CD4-positive, alpha-beta T cell treated with Interleukin-21 for 1 hour (primary cell): Measurements from ENCODE around the gene DNAJC5.
"Not testable (repeated sequence)": the region's sequence is repeated elsewhere in the genome, so short reads cannot be mapped to it uniquely, and the experiment has no call there.

Experiments
- DNase-seq: peaks from one replicate; pipeline ENCODE4 v3.0.0-alpha.2; 2020

DNAJC5 gene, protein sequence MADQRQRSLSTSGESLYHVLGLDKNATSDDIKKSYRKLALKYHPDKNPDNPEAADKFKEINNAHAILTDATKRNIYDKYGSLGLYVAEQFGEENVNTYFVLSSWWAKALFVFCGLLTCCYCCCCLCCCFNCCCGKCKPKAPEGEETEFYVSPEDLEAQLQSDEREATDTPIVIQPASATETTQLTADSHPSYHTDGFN

DNA sequence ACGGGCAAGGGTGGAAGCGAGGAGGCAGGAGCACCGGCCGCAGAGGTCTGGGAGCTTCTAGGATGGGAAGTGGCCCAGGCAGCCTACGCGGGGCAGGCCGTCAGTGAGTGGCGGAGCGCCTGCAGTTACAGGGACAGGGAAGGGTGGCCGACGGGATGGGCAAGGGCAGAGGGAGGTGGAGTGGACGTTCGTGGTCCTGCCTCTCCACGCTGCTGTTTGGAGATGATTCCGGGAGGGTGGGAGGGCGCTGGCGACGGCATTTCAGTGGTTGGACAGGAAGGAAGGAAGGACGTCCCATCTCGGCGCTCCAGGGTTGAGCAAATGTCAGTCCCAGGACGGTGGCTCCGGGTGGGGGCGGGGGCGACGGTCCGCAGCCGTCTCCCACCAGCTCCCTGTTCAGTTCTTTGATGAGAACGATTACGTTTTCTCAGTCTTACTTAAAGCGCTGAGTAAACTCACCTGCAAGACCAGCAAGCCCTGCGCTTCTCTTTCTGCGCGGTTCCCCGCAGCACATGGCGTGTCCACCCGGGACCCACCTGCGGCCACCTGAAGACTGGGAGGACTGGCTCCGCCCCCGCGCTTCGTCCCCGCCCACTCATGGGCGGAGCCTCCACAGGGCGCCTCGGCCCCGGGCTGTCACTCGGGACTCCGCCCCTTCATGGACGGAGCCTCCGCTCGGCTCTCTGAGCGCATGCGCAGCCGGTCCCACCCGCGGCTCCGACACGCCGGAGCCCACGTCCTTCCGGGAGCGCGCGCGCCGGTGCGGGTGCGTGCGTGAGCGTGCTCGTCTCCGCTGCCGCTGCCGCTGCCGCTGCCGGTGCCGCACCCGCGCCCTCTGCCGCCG is at the start of gene DNAJC5:
Gene DNAJC5 (plus strand): TSS at position 769 of the 844 bp plus-strand sequence. CDS start 33,220 bp downstream, outside the sequence.
- DNase-seq: peak; percentile 97

DNA sequence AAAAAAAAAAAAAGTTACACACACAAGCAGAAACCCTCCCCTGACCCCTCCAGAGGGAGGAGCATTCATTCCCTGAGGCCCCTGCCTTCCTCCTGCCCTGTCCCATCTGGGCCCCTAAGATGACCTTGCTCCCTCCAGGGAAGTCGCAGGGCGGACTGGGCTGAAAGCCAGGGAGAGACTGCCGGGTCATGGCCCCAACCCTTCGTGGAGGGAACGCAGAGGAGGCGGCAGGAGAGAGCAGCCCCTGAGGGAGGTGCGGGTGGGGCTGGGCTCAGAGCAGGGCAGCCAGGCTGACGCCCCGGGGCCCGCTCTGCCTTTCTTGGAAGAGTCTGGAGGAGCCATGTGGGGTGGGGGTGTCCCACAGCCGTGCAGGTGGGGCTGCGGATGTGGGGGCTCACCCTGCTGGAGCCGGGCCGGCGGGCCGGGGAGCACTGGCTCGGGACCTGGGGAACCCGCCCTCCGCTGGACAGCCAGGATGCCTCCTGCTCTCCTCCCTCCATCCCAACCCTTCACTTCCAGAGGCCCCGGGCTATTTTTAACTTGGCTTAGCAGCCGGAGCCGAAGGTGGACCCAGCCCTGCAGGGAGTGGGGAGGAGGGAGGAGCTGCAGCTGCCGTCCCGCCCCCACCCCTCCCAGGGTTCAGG is 48.7 kb upstream of the DNAJC5 start:
- DNase-seq: no peak

DNA sequence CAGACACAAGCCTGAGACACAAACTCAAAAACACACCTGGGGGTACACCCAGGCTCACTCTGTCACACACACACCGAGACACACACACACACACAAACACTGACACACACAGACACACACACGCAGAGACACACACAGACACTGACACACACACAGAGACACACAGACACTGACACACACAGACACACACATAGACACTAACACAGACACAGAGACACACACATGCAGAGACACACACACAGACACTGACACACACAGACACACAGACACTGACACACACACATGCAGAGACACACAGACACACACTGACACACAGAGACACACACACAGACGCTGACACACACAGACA is 48.1 kb upstream of the DNAJC5 start:
- no peak for DNase-seq

DNA sequence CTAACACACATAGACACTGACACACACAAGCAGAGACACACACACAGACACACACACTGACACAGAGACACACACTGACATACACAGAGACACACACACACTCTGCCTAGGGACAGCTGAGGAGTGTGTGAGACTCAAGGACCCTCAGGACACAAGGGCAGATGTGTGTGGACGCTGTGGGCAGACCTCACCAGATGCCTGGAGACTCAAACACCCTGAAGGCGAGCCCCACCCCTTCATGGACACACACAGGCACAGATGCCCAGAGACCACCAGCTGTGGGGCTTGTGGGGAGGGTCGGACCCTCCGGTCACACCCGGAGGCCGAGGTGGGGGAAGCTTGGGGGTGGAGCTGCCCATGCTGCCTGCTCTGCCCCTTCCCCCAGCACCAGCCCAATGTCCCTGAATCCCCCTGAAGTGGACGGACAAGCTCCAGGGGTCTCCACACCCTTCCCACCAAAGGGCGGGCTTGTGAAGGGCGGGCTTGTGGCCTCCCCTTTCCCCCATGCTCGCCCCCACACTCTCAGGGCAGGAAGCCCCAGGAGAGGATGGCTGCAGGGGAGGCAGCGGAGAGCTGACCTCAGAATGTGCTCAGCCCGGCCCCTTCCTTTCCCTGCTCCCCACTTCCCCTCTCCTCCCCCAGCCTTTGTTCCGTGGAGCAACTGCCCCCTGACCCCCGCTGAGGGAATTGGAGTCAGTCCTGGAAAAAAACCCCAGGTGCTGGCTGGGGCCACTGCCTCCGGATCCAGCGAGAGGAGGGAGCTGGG is 47.5 kb upstream of the DNAJC5 start:
- DNase-seq: no peak

DNA sequence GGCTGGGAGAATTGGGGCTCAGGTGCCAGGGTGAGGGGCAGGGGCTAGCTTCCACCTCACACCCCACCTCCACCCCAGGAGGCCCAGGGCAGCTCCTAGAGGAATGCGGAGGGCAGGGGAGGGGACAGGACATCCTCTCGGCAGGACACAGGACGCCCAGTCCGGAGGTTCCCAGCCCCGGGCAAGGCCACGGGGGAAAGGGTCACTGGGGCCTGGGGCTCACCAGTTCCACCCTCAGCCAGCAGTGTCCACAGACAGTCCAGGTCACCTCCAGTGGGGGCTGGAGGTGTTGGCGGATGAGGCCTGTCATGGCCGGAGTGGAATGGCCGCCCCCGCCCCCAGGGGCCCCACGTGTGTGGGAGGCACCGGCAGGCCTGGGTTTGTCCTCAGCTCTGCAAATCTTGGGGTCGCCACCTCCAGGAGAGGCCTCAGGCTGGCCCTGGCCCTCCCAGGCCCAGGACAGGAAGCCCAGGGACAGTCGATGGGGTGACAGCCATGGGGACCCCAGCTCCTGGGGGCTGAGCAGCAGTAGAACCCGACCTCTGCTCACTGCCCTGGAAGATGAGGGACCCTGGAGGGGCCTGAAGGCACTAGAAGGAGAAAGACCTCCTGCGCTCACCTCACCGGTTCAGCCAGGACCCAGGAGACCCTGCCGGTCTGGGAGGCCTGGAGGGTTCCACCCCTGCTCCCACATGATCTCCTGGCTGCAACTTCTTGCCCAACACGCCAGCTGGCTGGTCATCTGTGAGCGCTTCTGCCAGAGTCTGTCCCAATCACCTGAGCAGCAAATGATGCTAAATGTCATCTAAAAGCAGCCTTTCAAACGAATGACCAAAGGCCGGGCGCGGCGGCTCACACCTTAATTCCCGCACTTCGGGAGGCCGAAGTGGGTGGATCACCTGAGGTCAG is 46.7 kb upstream of the DNAJC5 start:
- DNase-seq: no peak

DNA sequence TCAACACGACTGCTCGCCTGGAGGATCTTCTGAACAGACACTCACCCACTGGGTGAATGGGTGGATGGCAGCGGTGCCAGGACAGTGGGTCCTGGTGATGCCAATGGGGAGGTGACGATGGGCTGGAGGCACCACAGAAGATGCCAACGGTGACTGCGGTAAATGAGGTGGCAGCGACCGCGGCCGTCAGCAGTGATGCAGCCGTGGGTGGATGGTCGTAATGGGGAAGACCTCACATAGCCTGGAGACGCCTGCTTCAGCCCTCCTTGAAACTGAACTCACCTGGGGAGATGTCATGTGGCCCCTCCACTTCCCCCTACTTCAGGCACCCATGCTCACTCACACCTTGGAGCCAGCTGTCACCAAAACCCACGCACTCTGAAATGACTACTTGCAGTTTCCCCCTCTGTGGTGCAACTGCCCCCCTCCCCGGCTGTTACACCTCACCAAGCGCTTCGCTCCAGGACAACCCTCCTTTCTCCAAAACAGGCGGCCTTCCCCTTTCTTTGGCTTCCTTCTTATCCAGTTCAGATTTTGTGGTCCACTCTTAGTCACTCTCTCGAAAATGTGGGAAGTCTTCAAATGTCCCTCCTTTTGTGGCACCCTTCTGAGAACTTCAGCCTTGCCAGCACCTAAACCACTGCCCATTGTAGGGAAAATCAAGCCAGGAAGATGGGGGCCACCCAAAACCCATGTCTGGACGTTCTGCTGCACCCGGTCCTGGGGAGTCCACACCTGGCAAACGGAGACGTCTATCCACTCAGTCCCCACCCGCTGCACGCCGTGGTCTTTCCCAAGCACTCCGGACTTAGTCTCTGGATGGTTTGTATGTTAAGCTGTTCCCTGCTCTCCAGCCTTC is 44.0 kb upstream of the DNAJC5 start:
- no peak for DNase-seq

DNA sequence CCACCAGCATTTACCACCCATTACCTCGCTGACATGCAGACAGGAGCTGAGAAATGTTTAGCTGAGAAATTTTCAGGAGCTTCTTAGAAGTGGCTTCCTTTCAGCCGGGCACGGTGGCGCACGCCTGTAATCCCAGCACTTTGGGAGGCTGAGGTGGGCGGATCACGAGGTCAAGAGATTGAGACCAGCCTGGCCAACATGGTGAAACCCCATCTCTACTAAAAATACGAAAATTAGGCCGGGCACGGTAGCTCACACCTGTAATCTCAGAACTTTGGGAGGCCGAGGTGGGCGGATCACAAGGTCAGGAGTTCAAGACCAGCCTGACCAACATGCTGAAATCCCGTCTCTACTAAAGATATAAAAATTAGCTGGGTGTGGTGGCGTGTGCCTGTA is 43.4 kb upstream of the DNAJC5 start:
- DNase-seq: not testable (repeated sequence)

DNA sequence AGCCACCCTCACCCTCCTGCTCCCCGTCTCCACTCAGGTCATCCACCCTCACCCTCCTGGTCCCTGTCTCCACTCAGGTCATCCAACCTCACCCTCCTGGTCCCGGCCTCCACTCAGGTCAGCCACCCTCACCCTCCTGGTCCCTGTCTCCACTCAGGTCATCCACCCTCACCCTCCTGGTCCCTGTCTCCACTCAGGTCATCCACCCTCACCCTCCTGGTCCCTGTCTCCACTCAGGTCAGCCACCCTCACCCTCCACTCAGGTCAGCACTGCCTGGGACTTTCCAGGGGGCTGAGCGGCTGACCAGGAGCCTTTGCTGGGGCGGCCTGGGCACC is 41.2 kb upstream of the DNAJC5 start:
- DNase-seq: not testable (repeated sequence)

DNA sequence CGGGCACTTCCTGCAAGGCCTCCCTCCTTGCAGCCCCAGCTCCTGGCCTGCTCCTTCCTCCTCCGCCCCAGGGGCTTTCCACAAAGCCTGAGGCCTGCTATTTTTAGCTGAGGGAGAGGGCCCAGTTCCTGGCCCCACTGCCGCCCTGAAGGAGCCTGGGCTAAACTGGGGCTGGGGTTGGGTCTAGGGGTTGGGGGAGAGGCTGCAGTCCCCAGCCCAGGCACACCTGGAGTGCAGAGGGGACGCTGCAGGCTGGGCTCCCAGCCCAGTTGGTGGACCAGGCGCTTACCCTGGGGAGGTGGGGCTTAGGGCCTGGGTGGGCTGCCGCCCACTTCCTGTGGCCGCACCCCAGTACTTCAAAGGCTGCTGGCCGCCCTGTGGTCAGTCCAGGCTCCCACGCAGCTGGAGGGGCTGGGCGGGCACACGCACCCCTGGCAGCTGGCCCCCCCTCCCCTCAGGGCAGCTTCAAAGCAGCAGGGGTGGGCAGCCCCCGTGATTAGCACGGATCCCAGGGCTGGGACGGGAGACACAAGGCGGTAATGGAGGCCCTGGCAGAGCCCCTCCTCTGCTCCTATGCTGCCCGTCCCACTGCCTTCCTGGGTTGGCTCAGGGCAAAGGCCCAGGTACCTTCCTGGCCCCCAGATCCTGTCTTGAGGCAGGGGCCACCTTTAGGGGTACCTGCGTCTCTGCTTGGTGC is 40.7 kb upstream of the DNAJC5 start:
- DNase-seq: peak; percentile 17

DNA sequence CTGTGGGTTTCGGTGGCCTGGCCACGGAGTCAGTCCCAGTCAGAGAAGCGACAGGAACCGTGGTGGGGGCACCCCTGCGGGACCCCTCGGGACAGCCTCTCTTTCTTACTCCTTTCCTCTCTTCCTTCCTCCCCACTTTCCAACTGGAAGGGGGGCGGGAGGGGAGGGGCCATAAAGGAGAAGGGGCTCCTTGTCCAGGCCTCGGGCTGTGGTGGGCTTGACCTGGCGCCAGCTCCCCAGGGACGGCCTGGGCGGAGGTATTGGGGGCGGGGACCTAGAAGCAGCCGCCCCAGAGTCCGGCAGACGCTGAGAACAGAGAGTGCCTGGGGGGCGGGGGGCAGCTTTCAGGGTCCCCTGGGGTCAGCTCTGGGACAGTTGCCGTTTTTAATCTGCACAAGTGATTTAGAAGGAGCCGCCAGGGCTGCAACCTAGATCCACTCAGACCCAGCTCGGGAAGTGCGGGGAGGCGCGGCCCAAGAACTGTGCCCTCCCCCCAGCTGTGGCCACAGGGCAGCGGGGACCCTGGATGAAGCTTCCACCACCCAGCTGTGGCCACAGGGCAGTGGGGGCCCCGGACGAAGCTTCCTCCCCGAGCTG is 40.1 kb upstream of the DNAJC5 start:
- DNase-seq: no peak

DNA sequence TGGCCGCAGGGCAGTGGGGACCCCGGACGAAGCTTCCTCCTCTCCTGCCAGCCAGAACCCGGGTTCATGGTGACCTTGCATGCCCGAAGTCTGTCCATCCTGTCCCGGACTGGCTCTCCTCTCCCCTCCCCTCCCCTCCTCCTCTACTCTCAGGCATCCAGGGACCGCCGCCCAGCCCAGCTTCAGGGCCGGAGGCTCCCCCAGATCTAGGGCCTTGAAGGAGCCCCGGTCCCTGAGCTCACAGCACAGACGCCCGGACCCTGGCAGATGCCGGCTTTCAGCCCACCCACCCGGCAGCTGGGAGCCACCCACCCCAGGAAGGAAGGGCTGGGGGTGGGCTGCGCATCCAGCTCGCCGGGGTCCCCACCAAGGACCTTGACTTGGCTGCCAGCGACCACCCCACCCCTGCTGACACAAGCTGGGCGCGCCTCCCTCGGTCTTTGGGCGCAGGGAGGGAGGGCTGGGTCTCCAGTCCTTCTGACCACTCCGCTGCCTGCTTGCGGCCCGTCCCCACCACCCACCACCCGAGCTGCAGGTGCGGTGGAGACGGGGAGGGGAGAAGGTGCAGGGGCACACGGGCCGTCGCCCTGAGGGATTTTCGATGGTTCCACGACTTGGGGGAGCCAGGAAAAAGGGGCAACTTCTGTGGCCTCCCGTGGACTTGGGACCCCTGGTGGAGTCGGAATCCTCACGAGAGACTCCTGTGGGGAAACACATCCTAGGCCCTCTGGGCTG is 39.4 kb upstream of the DNAJC5 start:
- no peak for DNase-seq

DNA sequence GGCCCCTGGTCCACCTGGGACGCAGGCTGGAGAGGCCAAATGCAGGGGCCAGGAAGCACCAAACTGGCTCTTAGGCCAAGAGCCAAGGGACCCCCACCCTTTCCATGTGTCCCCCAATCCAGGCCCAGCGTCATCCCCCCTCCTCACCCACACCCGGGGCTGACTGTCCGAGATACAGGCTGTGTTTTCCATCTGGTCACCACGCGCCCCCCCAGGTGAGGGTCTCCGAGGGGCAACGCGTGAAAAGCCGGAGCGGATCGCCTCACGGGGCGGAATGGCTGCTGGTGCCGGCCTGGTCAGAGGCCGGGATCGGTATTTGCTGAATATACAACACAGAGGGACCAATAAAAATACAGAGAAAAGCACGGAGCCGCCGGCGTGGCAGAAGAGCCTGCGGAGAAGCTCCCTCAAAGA is 38.8 kb upstream of the DNAJC5 start:
- no peak for DNase-seq

DNA sequence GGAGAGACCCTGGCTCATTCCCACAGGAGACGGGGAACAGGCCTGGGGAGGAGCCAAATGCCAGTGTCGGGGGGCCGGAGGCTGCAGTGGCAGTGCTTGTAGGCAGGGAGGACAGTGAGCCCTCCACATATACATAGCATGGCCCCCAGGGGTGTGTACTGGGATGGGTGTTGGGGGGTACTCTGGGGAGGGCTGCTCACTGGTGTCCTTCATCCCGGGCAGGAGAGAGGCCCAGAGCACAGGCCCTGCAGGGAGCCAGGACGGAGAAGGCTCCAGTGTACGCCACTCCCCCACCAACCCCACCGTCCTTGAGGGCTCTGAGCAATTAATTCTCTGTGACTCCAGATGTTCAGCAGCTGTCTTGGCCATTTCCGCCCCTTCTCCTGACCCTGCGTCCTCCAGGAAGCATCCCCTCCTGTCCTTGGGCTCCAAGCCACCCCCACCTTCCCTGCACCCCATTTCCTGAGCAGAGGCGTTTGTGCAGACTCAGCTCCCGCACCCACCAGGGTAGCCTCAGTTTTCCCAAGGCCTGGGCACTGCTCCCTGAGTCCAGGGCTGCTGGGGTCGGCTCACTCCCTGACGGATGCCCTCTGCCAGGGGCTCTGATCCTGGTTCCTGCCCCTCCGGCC is 37.0 kb upstream of the DNAJC5 start:
- DNase-seq: no peak

DNA sequence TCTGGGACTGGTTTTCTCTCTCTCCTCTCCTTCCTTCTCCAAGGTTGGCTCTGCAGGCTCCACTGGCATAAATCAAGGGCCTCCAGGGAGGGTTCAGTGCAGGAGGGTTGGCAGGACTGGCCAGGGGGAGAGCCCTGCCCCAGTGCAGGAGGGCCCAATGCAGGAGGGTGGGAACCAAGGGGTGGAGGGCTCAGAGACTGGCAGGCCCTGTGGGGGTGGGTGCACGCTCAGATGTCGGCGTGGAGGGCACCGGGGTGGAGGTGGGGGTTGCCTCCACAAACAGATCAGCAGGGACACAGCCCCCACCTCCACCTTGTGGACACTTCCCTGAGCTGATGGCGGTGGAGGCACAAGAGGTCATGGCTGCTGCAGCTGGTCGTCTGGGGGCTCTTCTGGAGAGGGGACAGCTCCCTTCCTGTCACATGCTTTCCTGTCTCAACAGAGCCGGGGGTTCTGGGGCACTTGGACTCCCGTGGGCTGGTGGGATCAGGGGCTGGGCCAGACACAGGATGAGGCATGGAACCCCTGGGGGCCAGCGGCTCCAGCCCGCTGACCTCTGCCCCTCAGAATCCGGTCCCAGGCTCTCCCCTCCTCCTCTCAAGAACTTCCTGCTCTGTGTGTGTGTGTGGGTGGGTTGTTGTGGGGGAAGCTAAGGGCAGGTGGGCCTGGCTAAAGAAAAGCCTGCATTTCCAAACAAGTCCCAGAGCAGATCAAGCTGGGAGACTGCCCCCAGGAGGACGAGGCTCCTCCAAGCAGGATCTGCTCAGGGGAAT is 36.3 kb upstream of the DNAJC5 start:
- no peak for DNase-seq

DNA sequence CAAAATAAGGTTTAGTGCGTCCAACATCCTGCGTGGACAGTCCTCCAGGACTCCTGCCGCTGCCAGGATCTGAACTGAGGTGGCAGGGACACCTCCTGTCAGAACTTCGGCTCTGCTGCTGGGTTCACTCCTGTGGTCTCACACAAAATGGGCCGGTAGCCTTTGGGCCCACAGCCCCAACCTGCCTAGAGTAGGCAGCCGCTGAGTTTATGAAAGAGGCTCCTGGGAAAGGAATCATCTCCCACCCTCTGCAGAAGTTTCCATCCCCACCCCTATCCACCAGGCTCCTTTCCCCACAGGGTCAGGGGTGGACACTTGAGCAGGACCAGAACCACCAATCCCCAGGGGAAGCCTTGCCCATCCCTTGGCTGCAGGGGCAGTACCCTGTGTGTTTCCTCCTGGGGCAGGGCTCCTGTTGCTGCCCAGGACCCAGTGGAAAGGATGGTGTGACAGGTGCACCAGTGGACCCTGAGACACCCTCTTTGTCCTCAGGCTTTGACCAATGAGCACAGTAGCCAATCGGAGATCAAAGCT is 35.7 kb upstream of the DNAJC5 start:
- no peak for DNase-seq

DNA sequence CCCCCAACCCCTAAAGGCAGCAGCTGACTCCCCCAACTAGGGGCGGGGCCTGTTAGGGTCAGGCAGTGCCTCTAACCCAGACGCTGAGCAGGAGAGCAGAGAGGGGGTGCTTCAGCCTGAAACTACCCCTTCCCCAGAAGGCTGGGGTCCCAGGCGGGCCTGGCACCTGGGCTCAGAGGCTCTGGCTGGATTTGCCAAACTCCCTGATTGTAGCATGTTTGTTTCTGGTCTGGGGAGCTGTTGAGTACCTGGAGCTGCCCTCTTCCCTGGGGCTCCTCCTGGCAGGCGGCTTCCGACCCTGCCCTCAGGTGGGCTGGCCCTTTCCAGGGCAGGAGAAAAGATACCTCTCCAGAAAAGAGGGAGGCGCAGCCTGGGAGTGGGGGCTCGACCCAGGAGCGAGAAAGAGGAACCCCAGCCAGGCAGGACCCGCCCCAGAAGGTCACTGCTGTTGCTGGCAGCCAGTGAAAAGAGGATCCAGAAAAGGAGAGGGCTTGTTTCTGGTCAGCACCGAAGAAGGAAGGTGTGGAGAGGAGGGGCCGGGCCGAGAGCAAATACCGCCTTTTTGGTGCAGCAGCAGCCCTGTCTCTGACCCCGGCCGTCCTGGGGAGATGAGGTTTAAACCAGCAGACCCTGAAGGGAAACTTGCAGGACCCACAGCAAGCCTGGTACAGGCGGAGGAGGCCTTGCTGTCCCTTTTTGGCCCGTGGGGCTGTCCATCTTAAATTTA is 34.4 kb upstream of the DNAJC5 start:
- no peak for DNase-seq

DNA sequence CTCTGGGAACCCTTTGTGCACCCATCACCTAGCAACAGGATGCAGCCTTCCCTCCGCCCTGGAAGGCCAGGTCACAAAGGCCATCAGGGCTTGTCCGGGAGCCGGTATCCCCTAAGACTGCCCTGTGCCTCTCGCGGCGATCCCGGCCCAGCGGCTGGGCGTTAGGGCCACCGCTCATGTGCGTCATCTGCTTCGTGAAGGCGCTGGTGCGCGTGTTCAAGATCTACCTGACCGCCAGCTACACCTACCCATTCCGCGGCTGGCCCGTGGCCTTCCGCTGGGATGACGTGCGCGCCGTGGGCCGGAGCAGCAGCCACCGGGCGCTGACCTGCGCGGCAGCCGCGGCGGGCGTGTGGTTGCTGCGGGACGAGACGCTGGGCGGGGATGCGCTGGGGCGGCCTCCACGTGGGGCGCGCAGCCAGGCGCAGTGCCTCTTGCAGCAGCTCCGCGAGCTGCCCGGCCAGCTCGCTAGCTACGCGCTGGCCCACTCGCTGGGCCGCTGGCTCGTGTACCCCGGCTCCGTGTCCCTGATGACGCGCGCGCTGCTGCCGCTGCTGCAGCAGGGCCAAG is 33.5 kb upstream of the DNAJC5 start, which contains the start of gene ABHD16B:
Gene ABHD16B (plus strand): TSS at position 134 of the 570 bp plus-strand sequence. CDS start 43 bp downstream, at position 177.
- DNase-seq: no peak
